AG04450 (cell line): ENCODE data around the gene KRT37. TPM values are rescaled to one million over a fixed set of nuclear protein-coding genes. Genes with fewer than 3 reads are reported as not detected.
"Not testable (repeated sequence)": the region's sequence is repeated elsewhere in the genome, so short reads cannot be mapped to it uniquely, and the experiment has no call there.

Experiments used
- CTCF ChIA-PET: fragments of 300-600, 350-600 bp; formaldehyde crosslinking; extraction: SDS; loops from one replicate; lab custom pipeline; 2022; ENCODE audit warnings: antibody characterized with exemption, inconsistent platforms; lab: Charles Lee
- POLR2A ChIA-PET: fragments of 350-600 bp; formaldehyde crosslinking; extraction: SDS; loops from one replicate; lab custom pipeline; 2021; ENCODE audit warnings: antibody characterized with exemption, inconsistent platforms; lab: Yijun Ruan, JAX
- DNase-seq: peaks from one replicate; pipeline ENCODE4 v3.0.0-alpha.2; 2011; ENCODE audit warnings: low read depth, low spot score
- H3K27ac ChIP-seq: one replicate; pipeline ENCODE4 v1.5.1; 2012; ENCODE audit warnings: low read depth, low read length, control low read depth
- H3K27me3 ChIP-seq: one replicate; pipeline ENCODE4 v1.6.0; 2012; ENCODE audit warnings: low read length; ENCODE audit not compliant: control insufficient read depth, insufficient read depth
- H3K4me3 ChIP-seq: 2 replicates; pipeline ENCODE4 v1.5.1; 2011; ENCODE audit warnings: mild to moderate bottlenecking, low read depth, low read length, control low read depth
- H3K9me3 ChIP-seq: 2 replicates; pipeline ENCODE4 v1.5.1; 2012; ENCODE audit warnings: low read length; ENCODE audit not compliant: control insufficient read depth, insufficient read depth
- CTCF ChIP-seq: IDR thresholded peaks from 2 replicates; pipeline ENCODE4 v1.5.1; 2011; ENCODE audit warnings: low read depth, low read length, control low read depth, inconsistent platforms
- polyA plus RNA-seq: library from polyadenylated mRNA; depleted of rRNA; stranded (reverse); fragments of >200 nt; gene quantifications from 2 replicates; pipeline ENCODE4 v1.2.3, GENCODE V29; 2011

KRT37 gene
- polyA plus RNA-seq, 1 experiment, result not detected

- Histone ChIP-seq H3K9me3 (peaks cover 2% of the 10 kb centered on the region; the same call in 1 of the 2 replicates), H3K27ac (no peak overlapping the region), H3K27me3 (peaks cover 4% of the 10 kb centered on the region), H3K4me3 (no peak overlapping the region)
- DNase-seq, result no peak
- POLR2A ChIA-PET, result interaction anchor here (0.6 kb wide), 1 partner anchor 166 kb away, joined by 3 read pairs; no protein-coding TSS in a partner anchor
- no peak for TF ChIP-seq CTCF
- CTCF ChIA-PET, result interaction anchor here (0.9 to 1.4 kb wide), 3 partner anchors 115 to 524 kb away, joined by 3 read pairs; no protein-coding TSS in a partner anchor
Observed at GRCh38 chr17:41434005-41434404, 9.6 kb upstream of the KRT37 start.

- DNase-seq, result no peak
- Histone ChIP-seq H3K9me3 (no peaks in the 10 kb centered on the region), H3K27me3 (peaks cover 3% of the 10 kb centered on the region), H3K4me3 (no peak overlapping the region), H3K27ac (no peak overlapping the region)
- CTCF ChIA-PET, result interaction anchor here (0.9 to 1.4 kb wide), 3 partner anchors 115 to 524 kb away, joined by 3 read pairs; no protein-coding TSS in a partner anchor
- POLR2A ChIA-PET, result interaction anchor here (0.6 kb wide), 1 partner anchor 166 kb away, joined by 3 read pairs; no protein-coding TSS in a partner anchor
- no peak for TF ChIP-seq CTCF
Observed at GRCh38 chr17:41433586-41433985, 9.2 kb upstream of the KRT37 start.

GRCh38 chr17:41430376-41430775 lies 6.0 kb upstream of the KRT37 start:
- POLR2A ChIA-PET, H3K4me3 ChIP-seq, H3K27me3 ChIP-seq, CTCF ChIA-PET, H3K9me3 ChIP-seq, H3K27ac ChIP-seq, DNase-seq: not testable (repeated sequence)

GRCh38 chr17:41429667-41430066 lies 5.3 kb upstream of the KRT37 start:
- Histone ChIP-seq H3K4me3 (no peak overlapping the region), H3K27ac (no peak overlapping the region), H3K27me3 (peaks cover 2% of the 10 kb centered on the region), H3K9me3 (no peaks in the 10 kb centered on the region)
- ChIA-PET POLR2A (no interaction called here), CTCF (no interaction called here)
- no peak for TF ChIP-seq CTCF
- no peak for DNase-seq

GRCh38 chr17:41428591-41429291 lies 4.4 kb upstream of the KRT37 start:
- H3K4me3 ChIP-seq, result no peak overlapping the region
- POLR2A ChIA-PET, result no interaction called here
- peaks cover 5% of the 10 kb centered on the region; the same call in 1 of the 2 replicates for H3K9me3 ChIP-seq
- H3K27ac ChIP-seq, result no peak overlapping the region
- TF ChIP-seq CTCF, result no peak
- DNase-seq, result no peak
- CTCF ChIA-PET, result no interaction called here
- H3K27me3 ChIP-seq, result peaks cover 4% of the 10 kb centered on the region

GRCh38 chr17:41422586-41422985 lies 1.8 kb downstream of the KRT37 start:
- CTCF ChIA-PET, POLR2A ChIA-PET, DNase-seq, H3K27me3 ChIP-seq, H3K4me3 ChIP-seq, H3K9me3 ChIP-seq, H3K27ac ChIP-seq: not testable (repeated sequence)
